Smooth muscle cell (in vitro differentiated cells): Measurements from ENCODE around the gene SHMT2. TPM values are rescaled to one million over a fixed set of nuclear protein-coding genes. Genes with fewer than 3 reads are reported as not detected.

Source experiments
- DNase-seq: peaks from one replicate; lab custom pipeline; 2025; ENCODE audit not compliant: unreplicated experiment; lab: John Stamatoyannopoulos, UW
- H2AFZ ChIP-seq: fragments of 200-600 bp; sonication (generic); 2 replicates; pipeline ENCODE4 v1.6.0; 2016; ENCODE audit warnings: antibody characterized with exemption, low read depth, mild to moderate bottlenecking
- H3F3A ChIP-seq: fragments of 200-600 bp; sonication (generic); 2 replicates; pipeline ENCODE4 v1.6.0; 2017; ENCODE audit warnings: antibody characterized with exemption, low read depth
- H3K27ac ChIP-seq: fragments of 200-600 bp; sonication (generic); 2 replicates; pipeline ENCODE4 v1.5.1; 2016; ENCODE audit warnings: low read depth, mild to moderate bottlenecking
- H3K27me3 ChIP-seq: fragments of 200-600 bp; sonication (generic); 2 replicates; pipeline ENCODE4 v1.6.1; 2016; ENCODE audit warnings: low read depth, mild to moderate bottlenecking
- H3K36me3 ChIP-seq: fragments of 200-600 bp; sonication (generic); 2 replicates; pipeline ENCODE4 v1.5.1; 2016; ENCODE audit warnings: low read depth
- H3K4me1 ChIP-seq: fragments of 200-600 bp; sonication (generic); 2 replicates; pipeline ENCODE4 v1.5.1; 2016; ENCODE audit warnings: low read depth
- H3K4me2 ChIP-seq: fragments of 200-600 bp; sonication (generic); 2 replicates; pipeline ENCODE4 v1.6.0; 2016; ENCODE audit warnings: mild to moderate bottlenecking
- H3K4me3 ChIP-seq: fragments of 200-600 bp; sonication (generic); 2 replicates; pipeline ENCODE4 v1.5.1; 2016; ENCODE audit warnings: mild to moderate bottlenecking
- H3K79me2 ChIP-seq: fragments of 200-600 bp; sonication (generic); 2 replicates; pipeline ENCODE4 v1.6.0; 2016; ENCODE audit warnings: low read depth, mild to moderate bottlenecking
- H3K9ac ChIP-seq: fragments of 200-600 bp; sonication (generic); 2 replicates; pipeline ENCODE4 v1.6.0; 2016; ENCODE audit warnings: low read depth
- H3K9me3 ChIP-seq: fragments of 200-600 bp; sonication (generic); replicated peaks from 2 replicates; pipeline ENCODE4 v1.5.1; 2016; ENCODE audit warnings: low read depth
- H4K20me1 ChIP-seq: fragments of 200-600 bp; sonication (generic); 2 replicates; pipeline ENCODE4 v1.6.0; 2016; ENCODE audit warnings: low read depth
- CTCF ChIP-seq: fragments of 200-600 bp; sonication (generic); IDR thresholded peaks from 2 replicates; pipeline ENCODE4 v1.5.1; 2017; ENCODE audit warnings: borderline replicate concordance, mild to moderate bottlenecking, antibody characterized with exemption; ENCODE audit not compliant: insufficient read depth, poor library complexity, severe bottlenecking
- WGBS: methylation state at CpG from one replicate; pipeline ENCODE4 v1.1.7; 2016; ENCODE audit warnings: low lambda C conversion rate; 5-methylcytosine and 5-hydroxymethylcytosine counted together
- polyA plus RNA-seq: library from polyadenylated mRNA; unstranded; fragments of >200 nt; fragmentation: Nextera tagmentation; extraction: Ambion mirVana; gene quantifications from 2 replicates; pipeline ENCODE4 v1.2.1, GENCODE V29; 2016
- total RNA-seq: library from RNA; depleted of rRNA; stranded (reverse); fragments of >200 nt; gene quantifications from 2 replicates; pipeline ENCODE4 v1.2.3, GENCODE V29; 2014

The SHMT2 gene
- total and polyA plus RNA-seq, 2 experiments from 2014 or later: 107 to 117 TPM

GRCh38 chr12:57250956-57251355 is 21.4 kb downstream of the SHMT2 start, which contains the start of gene STAC3:
Gene STAC3, minus strand, starts transcription at chr12:57251187. Its CDS starts 1,551 bp downstream, at chr12:57249636.
- WGBS: 75% methylated on average over 7 of the region's 7 CpGs
- no peaks in the 10 kb centered on the region for H3K4me1 ChIP-seq

GRCh38 chr12:57254506-57255280 is 25.2 kb downstream of the SHMT2 start:
- H3K79me2 ChIP-seq: no peaks in the 10 kb centered on the region
- no peak overlapping the region for H3K4me3 ChIP-seq
- no peaks in the 10 kb centered on the region for H3F3A ChIP-seq
- TF ChIP-seq CTCF: no peak
- H3K9ac ChIP-seq: no peak overlapping the region
- H3K9me3 ChIP-seq: no peaks in the 10 kb centered on the region
- no peaks in the 10 kb centered on the region for H4K20me1 ChIP-seq
- H3K4me1 ChIP-seq: no peaks in the 10 kb centered on the region
- no peak overlapping the region for H3K27ac ChIP-seq
- H3K4me2 ChIP-seq: no peak overlapping the region
- no peaks in the 10 kb centered on the region for H3K36me3 ChIP-seq
- DNase-seq: no peak
- 96% methylated on average over 14 of the region's 14 CpGs for WGBS
- H3K27me3 ChIP-seq: no peaks in the 10 kb centered on the region
- no peak overlapping the region for H2AFZ ChIP-seq

More at GRCh38 chr12:57250956-57251355, 21.4 kb downstream of the SHMT2 start, which contains the start of gene STAC3:
- Histone ChIP-seq H3K79me2 (no peaks in the 10 kb centered on the region), H3K9me3 (no peaks in the 10 kb centered on the region), H4K20me1 (no peaks in the 10 kb centered on the region), H2AFZ (no peak within 1 kb of the TSS), H3K4me2 (no peak within 1 kb of the TSS), H3K27me3 (no peaks in the 10 kb centered on the region), H3K27ac (no peak within 1 kb of the TSS), H3K4me3 (no peak within 1 kb of the TSS), H3K36me3 (no peaks in the 10 kb centered on the region), H3F3A (no peaks in the 10 kb centered on the region), H3K9ac (no peak within 1 kb of the TSS)
- DNase-seq: no peak
- TF ChIP-seq CTCF: no peak

- H3K36me3 ChIP-seq: no peaks in the 10 kb centered on the region
- 91% methylated on average over 6 of the region's 6 CpGs for WGBS
- TF ChIP-seq CTCF: no peak
- no peak overlapping the region for H3K27ac ChIP-seq
- no peak overlapping the region for H2AFZ ChIP-seq
- H3K27me3 ChIP-seq: no peaks in the 10 kb centered on the region
- H4K20me1 ChIP-seq: no peaks in the 10 kb centered on the region
- no peak overlapping the region for H3K9ac ChIP-seq
- no peak overlapping the region for H3K4me3 ChIP-seq
- H3K4me2 ChIP-seq: no peak overlapping the region
- H3K79me2 ChIP-seq: no peaks in the 10 kb centered on the region
- DNase-seq: no peak
- no peaks in the 10 kb centered on the region for H3K9me3 ChIP-seq
- H3K4me1 ChIP-seq: peaks cover 3% of the 10 kb centered on the region
- no peaks in the 10 kb centered on the region for H3F3A ChIP-seq
Observed at GRCh38 chr12:57255916-57256315, 26.4 kb downstream of the SHMT2 start.
